Suprapubic skin (tissue), 4 donors: ENCODE measurements around the gene SRSF9.

Experiments used
- CTCF ChIP-seq, 2 donors: fragments of 200-600 bp in 1 of 2; fragments of 450-650 bp in 1 of 2; sonication (generic) in 1 of 2; IDR thresholded peaks; one replicate each; pipeline ENCODE4 v1.5.1; 2016 to 2019; ENCODE audit warnings: antibody characterized with exemption in 2 of 2, mild to moderate bottlenecking in 1 of 2, moderate library complexity in 1 of 2
- POLR2A ChIP-seq, 2 donors: fragments of 450-650 bp; IDR thresholded peaks; one replicate each; pipeline ENCODE4 v1.6.1; 2017; ENCODE audit warnings: antibody characterized with exemption in 2 of 2, mild to moderate bottlenecking in 2 of 2, moderate library complexity in 2 of 2
- POLR2AphosphoS5 ChIP-seq, 3 donors: sonication (generic); formaldehyde crosslinking; IDR thresholded peaks; one replicate each; pipeline ENCODE4 v1.6.1; 2017; ENCODE audit warnings: antibody characterized with exemption in 3 of 3

- TF ChIP-seq CTCF (IDR thresholded peaks at IDR 0.05) (no peak), POLR2A (IDR thresholded peaks at IDR 0.05) (no peak), POLR2AphosphoS5 (IDR thresholded peaks at IDR 0.05) (no peak)
Measured at GRCh38 chr12:120457133-120457532, 12.4 kb downstream of the SRSF9 start.
